NCI-H446 treated with DMSO at 0.1 percent for 48 hours (cell line): ENCODE measurements around the gene AGAP5.
"Not testable (repeated sequence)": the region's sequence is repeated elsewhere in the genome, so short reads cannot be mapped to it uniquely, and the experiment has no call there.

Experiments
- DNase-seq: peaks from one replicate; lab custom pipeline; 2025; lab: John Stamatoyannopoulos, UW

AGAP5 gene

DNA sequence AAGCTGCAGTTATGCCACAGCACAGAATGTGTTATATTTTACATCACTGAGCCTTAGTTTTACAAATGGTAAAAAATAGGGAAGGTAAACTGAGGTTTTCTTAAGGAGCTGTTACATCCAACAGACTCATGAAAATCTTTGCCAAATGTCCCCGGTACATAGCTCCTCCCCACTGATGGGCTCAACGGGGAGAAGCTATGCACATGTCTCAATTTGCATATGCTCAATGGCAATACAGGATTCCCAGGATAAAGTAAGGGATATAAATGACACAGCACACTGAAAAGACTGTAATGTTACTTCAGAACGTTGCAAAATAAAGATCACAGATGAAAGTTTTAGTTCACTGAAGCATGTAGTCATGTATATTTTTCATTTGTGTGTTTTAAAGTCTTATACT, 16.6 kb upstream of the AGAP5 start:
- not testable (repeated sequence) for DNase-seq

- not testable (repeated sequence) for DNase-seq
These were observed 16.0 kb upstream of the AGAP5 start for GRCh38 chr10:73713912-73714311.

GRCh38 chr10:73711683-73712082, 13.8 kb upstream of the AGAP5 start:
- DNase-seq, result not testable (repeated sequence)

GRCh38 chr10:73708122-73708521, 10.2 kb upstream of the AGAP5 start:
- not testable (repeated sequence) for DNase-seq

GRCh38 chr10:73707628-73708027, 9.7 kb upstream of the AGAP5 start:
- DNase-seq, result not testable (repeated sequence)

GRCh38 chr10:73706488-73706887, 8.6 kb upstream of the AGAP5 start:
- DNase-seq, result not testable (repeated sequence)

DNA sequence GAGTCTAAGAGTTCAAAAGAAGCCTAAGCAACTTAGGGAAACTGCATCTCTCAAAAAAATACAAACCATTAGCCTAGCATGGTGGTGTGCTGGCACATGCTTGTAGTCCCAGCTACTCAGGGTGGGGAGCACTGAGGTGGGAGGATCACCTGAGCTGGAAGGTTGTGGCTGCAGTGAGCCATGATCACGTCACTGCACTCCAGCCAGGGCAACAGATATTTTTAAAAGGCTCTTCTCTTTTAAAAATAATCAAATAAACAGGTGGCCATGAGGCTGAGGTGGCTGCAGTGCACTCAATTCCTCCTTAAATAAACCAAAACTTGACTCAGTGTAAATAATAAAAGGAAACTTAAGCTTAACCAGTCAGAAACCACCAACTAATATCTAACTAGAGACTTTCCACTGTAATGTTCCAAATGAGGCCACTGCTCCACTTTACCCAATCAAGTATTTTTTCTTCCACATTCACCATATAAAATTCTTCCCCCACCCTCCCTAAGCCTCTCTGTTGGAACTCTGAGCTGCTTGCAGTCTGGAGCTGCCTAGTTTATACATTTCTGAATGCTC, 7.7 kb upstream of the AGAP5 start:
- not testable (repeated sequence) for DNase-seq

- DNase-seq, result not testable (repeated sequence)
These were observed 6.0 kb upstream of the AGAP5 start for GRCh38 chr10:73703924-73704323.

DNA sequence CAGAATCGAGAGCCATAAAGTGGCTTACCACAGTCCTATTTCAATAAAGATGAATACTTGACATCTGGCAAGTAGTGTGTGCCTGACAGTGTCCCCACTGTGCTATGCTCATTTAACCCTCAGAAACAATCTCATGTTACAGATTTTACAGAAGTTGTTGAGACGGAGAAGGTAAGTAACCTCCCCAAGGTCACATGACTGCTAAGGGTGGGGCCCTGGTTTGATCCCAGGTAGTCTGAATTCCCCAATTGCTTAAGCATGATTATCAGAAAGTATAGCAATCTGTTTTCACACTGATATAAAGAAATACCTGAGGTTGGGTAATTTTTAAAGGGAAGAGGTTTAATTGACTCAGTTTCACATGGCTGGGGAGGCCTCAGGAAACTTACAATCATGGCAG, 910 bp upstream of the AGAP5 start:
- DNase-seq, result not testable (repeated sequence)

GRCh38 chr10:73695302-73695701, 2.6 kb downstream of the AGAP5 start:
- DNase-seq, result not testable (repeated sequence)

DNA sequence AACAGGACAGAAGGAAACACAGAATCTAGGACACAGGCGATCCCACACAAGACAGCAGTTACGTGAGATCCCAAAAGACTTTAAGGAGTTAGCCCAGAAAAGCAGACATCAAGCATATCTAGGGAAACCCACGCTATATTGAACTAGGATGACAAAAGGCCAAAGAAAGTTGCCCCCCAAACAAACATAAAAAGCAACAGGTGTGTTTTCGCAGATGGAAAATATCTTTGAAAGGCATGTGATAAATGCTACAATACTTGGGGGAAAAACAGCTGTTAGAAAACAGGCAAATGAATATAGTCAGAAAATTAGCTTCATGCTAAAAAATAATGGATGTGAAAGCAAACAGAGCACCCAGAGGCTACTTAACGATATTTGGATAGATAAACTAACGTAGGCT, 7.2 kb downstream of the AGAP5 start:
- DNase-seq, result not testable (repeated sequence)

GRCh38 chr10:73689596-73689995, 8.3 kb downstream of the AGAP5 start:
- not testable (repeated sequence) for DNase-seq

GRCh38 chr10:73687641-73688040, 10.3 kb downstream of the AGAP5 start:
- not testable (repeated sequence) for DNase-seq

GRCh38 chr10:73674546-73674945, 23.4 kb downstream of the AGAP5 start:
- DNase-seq, result not testable (repeated sequence)

DNA sequence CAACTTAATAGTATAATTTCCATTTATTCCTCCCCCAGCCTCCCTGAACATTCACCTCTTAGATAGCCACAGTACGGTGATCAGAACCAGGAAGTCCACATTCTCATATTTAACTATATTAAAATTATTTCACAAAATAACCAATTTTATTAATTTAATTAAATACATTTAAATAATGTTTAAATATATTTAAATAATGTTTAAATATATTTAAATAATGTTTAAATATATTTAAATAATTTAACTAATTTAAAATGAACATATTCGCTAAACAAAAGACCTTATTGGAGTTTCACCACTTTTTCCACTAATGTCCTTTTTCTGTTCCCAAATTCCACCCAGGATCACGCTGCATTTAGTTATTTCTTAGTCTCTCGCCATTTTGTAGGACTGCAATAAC, 29.5 kb downstream of the AGAP5 start:
- DNase-seq, result not testable (repeated sequence)

- DNase-seq, result not testable (repeated sequence)
These were observed 31.6 kb downstream of the AGAP5 start for GRCh38 chr10:73666153-73666809.

- not testable (repeated sequence) for DNase-seq
These were observed 32.3 kb downstream of the AGAP5 start for GRCh38 chr10:73665581-73665980.

- not testable (repeated sequence) for DNase-seq
These were observed 33.5 kb downstream of the AGAP5 start for GRCh38 chr10:73664156-73665040.

DNA sequence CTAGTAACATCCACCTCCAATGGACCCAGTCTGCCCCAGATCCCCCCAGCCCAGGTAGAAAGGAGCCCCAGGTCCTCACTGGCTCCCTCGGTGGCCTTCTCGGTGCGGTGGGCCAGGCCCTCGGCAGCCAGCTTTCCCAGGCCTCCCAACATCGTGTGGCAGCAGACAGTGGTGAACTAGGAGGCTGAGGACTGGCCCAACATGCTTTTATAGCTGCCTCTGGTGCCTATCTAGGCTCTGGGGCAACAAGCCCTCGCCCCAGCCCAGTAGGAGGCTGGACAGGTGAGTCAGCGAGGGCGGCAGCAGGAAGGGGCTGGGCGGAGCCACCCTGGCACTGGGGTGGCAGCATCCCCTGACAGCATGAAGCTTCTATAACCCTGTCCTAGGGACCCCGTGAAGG, 34.3 kb downstream of the AGAP5 start:
- DNase-seq, result not testable (repeated sequence)

GRCh38 chr10:73662705-73663104, 35.2 kb downstream of the AGAP5 start:
- not testable (repeated sequence) for DNase-seq

DNA sequence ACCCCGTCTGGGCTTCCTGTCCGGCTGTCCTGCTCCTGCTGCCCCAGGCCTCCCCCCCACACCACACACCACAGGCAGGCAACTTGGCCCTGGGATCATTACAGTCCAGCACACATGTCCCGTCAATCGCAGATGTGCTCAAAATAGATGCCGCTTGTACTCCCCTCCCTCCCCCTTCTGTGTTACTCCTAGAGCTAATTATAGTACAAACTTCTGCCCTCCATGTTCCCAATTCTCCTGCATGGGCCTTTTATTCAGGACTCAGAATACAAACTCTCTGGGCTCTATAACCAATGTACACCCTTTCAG, 42.0 kb downstream of the AGAP5 start, which contains the start of gene SYNPO2L:
SYNPO2L (minus strand) TSS at position 40 of the 309 bp plus-strand sequence. CDS start 107 bp downstream, outside the sequence.
- DNase-seq, result no peak

- DNase-seq, result no peak
These were observed 42.5 kb downstream of the AGAP5 start for GRCh38 chr10:73655257-73655989.
